ENCODE data around the gene ZNF319.

- TF ChIP-seq CTCF (IDR thresholded peaks at IDR 0.05; ENCODE audit: low read depth, low read length, missing input control) (peak; percentile 1), TAF1 (conservative IDR thresholded peaks at IDR 0.05) (no peak), SP1 (IDR thresholded peaks at IDR 0.05) (no peak), EGR1 (IDR thresholded peaks at IDR 0.05; ENCODE audit: low read depth in 2 of 2) (no peak), MAX (IDR thresholded peaks at IDR 0.05) (no peak), YY1 (IDR thresholded peaks at IDR 0.05) (no peak)
These were observed 22.9 kb downstream of the ZNF319 start for GRCh38 chr16:57977418-57978069.
